Activated CD4-positive, alpha-beta T cell treated with anti-CD3 and anti-CD28 coated beads for 1 hour (primary cell): ENCODE measurements around the gene ABCC6.
"Not testable (repeated sequence)": the region's sequence is repeated elsewhere in the genome, so short reads cannot be mapped to it uniquely, and the experiment has no call there.

Source experiments
- DNase-seq: peaks from one replicate; pipeline ENCODE4 v3.0.0-alpha.2; 2020

Gene ABCC6

GRCh38 chr16:16222850-16223661 lies at the start of gene ABCC6:
Gene ABCC6 (minus strand): TSS chr16:16223494. CDS start chr16:16223434, 60 bp downstream.
- DNase-seq = not testable (repeated sequence)

DNA sequence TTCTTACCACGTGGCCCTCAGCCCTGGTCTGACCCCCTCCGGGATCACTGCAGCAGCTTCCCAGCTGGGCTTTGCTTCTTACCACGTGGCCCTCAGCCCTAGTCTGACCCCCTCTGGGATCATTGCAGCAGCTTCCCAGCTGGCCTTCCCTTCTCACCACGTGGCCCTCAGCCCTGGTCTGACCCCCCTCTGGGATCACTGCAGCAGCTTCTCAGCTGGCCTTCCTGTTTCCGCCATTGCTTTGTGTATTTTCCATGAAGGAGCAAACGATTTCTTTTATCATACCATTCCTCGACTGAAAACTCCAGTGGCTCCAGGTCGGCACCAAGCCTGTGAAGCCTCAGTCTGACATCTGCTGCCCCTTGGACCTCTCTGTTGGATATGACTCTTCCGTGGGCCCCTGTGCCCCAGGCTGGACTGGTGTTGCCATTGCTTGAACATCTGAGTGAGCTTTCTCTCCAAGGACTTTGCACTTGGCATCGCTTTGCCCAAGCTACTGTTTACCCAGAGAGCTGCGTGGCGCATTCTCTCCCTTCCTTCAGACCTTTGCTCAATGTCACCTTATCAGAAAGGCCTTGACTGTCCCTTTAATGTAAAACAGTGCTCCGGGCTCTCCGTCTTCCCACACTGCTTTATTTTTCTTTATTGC lies 49.4 kb upstream of the ABCC6 start:
- not testable (repeated sequence) for DNase-seq

- DNase-seq = not testable (repeated sequence)
Observed at GRCh38 chr16:16271658-16272057, 48.4 kb upstream of the ABCC6 start.

DNA sequence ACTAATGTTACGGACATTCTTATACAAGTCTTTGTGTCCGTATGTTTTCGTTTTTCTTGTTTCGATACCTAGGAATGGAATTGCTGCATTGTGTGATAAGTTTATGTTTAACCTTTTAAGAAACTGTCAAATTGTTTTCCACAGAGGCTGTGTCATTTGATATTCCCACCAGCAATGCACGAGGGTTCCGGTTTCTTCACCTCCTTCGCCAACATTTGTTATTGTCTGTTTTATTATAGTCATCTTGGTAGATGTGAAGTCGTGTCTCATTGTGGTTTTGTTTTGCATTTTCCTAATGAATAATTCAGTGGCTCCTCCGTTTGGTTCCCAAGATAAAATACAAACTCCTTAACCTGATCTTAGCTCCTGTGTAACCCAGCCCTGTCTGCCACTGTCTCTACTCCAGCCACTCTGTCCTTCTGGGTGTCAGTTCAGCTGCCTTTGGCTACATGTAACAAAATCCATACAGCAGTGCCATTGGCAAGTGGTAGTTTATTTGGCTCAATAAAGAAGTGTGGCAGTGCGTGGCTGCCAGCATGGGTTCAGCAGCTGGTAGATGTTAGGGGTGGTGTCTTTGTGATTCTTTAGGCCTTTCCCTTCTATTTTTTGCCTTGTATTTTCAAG lies 45.0 kb upstream of the ABCC6 start:
- DNase-seq = not testable (repeated sequence)

DNA sequence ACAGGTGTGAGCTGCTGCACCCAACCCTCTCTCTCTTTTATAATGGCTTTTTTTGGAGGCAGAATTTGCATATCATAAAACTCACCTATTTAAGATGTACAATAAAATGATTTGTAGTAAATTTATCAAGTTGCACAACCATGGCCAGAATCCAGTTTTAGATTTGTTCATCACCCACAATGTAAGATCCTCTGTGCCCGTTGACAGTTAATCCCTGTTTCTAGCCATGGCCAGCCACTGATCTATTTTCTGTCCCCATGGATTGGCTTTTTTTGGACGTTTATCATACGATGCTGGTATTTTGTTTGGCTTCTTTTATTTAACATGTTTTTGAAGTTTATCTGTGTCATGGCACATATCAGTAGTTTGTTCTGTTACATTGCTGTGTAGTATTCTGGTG lies 44.4 kb upstream of the ABCC6 start:
- not testable (repeated sequence) for DNase-seq

DNA sequence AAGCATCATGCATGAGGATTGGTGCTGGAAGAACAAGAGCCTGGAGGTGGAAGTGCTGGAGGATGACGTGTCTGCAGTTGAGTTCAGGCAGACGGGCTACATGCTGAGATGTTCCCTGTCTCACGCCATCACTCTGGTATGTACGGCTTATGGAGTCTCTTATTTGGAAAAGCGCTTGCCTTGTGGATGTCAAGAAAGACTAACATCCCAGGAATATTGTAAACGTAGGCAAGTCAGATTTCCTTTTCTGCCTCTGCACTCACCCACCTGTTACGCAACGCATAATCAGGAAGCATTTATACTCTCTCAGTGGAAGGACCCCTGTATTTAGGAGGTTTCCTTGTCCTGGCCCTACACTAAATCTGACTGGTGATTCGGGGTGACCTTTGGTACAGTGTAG lies 41.8 kb upstream of the ABCC6 start:
- DNase-seq = not testable (repeated sequence)

DNA sequence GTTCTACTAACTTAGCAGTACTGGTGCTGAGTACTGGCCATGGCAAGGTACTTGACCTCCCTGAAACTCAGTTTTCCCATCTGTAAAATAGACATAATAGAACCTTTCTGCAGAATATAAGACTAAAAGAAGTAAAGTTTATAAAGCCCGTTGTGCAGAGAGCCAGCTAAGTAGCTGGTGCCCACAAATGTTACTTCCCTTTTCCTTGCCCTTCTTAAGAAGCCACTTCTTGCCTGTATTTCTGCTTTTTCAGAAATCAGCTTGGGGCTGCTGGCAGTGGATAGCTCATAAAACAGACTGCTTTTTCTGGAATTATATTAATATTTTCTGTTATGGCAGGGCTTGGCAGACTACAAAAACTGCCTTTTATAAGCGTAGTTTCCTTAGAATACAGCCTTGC lies 40.7 kb upstream of the ABCC6 start:
- not testable (repeated sequence) for DNase-seq

DNA sequence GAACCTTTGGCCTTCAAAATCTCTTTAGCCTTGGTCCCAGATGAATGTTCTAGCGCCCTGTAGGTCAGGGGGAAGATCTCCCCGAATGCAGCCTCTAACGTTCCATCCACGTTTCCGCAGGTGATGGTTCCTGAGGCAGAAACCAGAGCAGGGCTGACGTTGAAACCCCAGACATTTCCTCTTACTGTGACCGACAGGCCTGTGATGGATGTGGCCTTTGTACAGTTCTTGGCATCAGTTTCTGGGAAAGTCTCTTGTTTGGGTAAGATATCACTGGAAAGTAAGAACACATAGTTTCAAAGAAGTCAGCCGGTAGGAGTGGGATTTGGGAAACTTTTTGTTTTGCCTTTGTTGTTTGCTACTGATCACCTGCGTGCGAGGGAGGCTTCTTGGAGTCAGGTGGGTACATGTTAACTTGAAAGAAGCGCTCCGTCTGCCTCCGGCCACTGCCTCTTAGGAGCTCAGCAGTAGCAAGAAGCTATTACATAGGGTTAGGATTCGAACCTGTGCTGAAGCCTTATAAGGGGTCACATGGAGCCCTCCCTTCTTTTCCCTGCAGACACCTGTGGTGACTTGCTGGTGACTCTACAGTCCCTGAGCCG lies 39.8 kb upstream of the ABCC6 start:
- DNase-seq = not testable (repeated sequence)

DNA sequence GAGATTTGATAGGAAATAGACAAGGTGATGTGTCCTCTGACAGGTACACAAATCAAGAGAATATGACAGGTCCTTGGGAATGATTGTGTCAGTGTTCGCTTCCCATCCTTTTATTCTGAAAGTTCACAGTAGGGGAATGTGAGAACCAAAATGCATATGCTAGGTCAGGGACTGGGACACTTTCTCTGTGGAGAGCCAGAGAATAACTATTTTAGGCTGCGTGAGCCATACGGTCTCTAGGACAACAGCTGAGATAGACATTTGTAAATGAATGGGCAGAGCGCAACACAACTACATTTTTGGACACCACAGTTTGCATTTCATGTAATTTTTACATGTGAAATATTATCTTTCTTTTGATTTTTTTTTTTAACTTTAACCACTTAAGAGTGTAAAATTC lies 36.7 kb upstream of the ABCC6 start:
- DNase-seq = not testable (repeated sequence)

DNA sequence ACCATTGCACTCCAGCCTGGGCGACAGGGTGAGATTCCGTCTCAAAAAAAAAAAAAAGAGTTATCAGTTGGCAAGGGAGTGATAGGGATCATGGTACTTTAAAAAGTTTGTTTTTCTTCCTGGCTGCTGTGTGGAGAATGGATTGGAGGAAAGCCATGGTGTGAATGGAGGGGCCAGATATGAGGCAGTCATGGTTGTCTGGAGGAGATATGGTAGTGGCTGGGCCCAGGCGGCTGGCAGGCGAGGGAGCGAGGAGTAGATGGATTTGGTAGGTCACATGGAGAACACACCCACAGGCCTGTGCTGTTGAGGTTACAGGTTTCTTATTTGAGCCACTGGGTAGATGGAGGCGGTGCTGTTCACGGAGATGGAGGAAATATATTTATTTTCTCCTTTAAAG lies 35.5 kb upstream of the ABCC6 start:
- not testable (repeated sequence) for DNase-seq

DNA sequence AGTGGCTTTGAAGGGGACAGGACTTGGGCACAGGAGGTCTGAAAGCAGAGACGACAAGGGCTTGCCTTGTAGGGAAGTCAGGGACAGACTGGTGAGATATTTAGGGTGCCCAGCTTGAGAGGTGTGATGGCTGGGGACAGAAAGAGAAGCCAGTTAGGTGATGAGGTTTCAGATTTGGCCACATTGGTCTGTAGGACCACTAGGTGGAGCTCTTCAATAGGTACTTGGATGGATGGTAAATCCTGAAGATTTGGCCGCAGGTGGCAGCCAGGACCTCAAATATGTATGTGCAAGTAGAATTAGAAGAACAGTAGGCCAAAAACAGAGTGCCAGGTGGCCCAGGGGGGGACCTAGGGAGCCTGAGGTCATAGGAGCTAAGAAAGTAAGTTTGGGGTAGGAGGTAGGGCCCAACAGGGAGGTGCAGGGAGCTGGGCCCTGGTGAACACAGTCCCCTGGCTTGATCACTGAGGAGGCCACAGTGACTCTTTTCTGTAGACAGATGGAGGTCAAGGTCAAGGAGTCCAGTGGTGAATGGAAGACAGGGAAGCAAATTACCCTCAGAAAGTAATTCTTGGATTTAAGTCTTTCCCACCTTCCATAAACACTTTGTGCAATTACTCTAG lies 34.1 kb upstream of the ABCC6 start:
- not testable (repeated sequence) for DNase-seq

- not testable (repeated sequence) for DNase-seq
Observed at GRCh38 chr16:16252377-16252776, 29.1 kb upstream of the ABCC6 start.

DNA sequence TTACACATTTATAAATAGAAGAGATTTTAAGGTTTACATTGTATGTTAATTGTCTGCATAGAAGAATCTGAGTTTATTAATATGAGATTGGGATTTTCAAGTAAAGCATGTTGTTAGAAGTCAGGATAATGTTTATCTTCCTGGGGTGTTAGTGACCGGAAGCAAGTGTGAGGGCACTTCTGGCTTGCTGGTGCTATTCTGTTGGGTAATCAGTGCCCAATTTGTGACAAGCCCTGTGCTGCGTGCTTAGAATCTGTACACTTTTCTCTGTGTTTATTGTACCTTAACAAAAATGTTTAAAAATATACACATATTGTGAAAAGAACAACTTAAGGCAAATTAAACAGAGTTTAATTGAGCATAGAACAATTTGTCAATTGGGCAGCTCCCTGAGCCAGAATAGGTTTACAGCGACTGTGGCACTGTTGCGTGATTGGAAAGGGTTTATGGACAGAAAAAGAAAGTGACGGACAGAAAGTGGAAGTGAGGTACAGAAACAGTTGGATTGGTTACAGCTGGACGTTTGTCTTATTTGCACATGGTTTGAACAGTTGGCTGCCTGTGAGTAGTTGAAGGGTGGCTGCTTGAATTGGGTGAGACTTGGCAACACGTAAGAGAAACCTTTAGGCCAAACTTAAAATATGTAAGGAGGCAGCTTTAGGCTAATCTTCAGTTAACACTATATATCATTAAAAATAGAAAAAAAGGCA lies 26.5 kb upstream of the ABCC6 start:
- not testable (repeated sequence) for DNase-seq

GRCh38 chr16:16247439-16247838 lies 24.1 kb upstream of the ABCC6 start:
- DNase-seq = not testable (repeated sequence)

- DNase-seq = not testable (repeated sequence)
Observed at GRCh38 chr16:16246578-16247262, 23.4 kb upstream of the ABCC6 start.

- DNase-seq = not testable (repeated sequence)
Observed at GRCh38 chr16:16243886-16244285, 20.6 kb upstream of the ABCC6 start.

- DNase-seq = not testable (repeated sequence)
Observed at GRCh38 chr16:16240667-16241066, 17.4 kb upstream of the ABCC6 start.

- DNase-seq = not testable (repeated sequence)
Observed at GRCh38 chr16:16237738-16238137, 14.4 kb upstream of the ABCC6 start.

DNA sequence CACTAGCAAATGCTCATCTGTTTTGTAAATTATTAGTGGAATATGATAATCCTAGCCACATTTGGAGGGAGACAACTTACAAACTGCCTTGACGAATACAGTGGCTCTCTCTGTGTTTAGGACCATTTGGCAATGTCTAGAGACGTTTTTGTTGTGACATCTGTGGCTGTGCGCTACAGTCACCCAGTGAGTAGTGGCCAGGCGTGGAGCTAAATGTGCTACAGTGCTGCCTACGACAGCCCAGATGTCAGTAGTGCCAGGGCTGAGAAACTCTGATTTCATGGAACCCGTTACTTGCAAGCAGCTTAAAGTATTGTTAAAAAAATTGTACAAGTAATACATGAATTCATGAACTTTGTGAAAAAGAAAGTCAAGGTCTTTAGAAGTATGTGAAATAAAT lies 13.8 kb upstream of the ABCC6 start:
- not testable (repeated sequence) for DNase-seq

DNA sequence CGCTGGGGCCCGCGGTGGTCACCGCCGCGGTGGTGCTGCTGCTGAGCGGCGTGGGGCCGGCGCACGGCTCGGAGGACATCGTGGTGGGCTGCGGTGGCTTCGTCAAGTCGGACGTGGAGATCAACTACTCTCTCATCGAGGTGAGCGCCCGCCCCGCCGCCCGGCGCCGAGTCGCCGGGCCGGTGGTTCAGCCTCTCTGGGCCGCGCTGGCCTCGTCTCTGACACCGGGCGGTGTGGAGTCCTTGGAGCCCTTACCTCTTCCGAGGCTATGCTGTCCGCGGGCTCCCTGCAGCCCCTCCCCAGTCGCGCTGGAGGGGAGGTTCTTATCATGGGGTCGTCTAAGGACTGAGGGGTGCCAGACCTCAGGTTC lies 9.4 kb upstream of the ABCC6 start:
- not testable (repeated sequence) for DNase-seq

DNA sequence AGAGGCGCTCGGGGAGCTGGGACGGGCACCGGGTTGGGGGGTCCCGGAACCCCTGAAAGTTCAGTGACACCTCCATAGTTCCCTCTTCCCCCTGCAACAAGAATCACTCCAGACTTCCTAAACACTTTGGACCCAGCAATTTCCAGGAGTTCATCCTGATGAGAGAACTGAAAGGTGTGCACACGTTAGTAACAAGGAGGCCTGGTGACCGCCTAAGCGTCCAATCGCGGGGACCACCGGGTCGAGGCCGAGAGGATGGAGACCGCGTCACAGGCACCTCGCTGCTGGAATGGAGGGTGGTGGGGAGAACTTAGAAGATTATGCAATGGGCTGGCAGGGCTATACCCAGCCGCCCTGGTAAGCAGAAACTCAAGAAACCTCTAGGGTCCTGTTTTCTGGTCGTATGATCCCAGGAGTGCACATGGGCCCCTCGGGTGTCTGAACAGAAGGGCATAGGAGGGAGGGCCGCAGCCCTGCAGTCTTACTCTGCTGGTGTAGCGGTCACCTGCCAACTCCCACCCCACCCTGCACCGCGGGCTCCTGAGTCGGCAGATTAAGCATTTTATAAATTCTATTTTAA lies 458 bp upstream of the ABCC6 start:
- not testable (repeated sequence) for DNase-seq
